Endothelial cell (in vitro differentiated cells): ENCODE measurements around the gene FXYD5. TPM values are rescaled to one million over a fixed set of nuclear protein-coding genes. Genes with fewer than 3 reads are reported as not detected.

ENCODE experiments used
- DNase-seq: peaks from one replicate; pipeline ENCODE4 v3.0.0; 2021; ENCODE audit warnings: low spot score
- H3K27ac Mint-ChIP-seq: one replicate; pipeline ENCODE4 v1.8.0; 2021; ENCODE audit warnings: mixed read lengths, inconsistent platforms; ENCODE audit not compliant: unreplicated experiment
- H3K27me3 Mint-ChIP-seq: one replicate; pipeline ENCODE4 v1.8.0; 2021; ENCODE audit warnings: mild to moderate bottlenecking, moderate library complexity, mixed read lengths, inconsistent platforms; ENCODE audit not compliant: unreplicated experiment
- H3K36me3 Mint-ChIP-seq: one replicate; pipeline ENCODE4 v1.8.0; 2021; ENCODE audit warnings: mild to moderate bottlenecking, low read depth, mixed read lengths, inconsistent platforms; ENCODE audit not compliant: unreplicated experiment
- H3K4me1 Mint-ChIP-seq: one replicate; pipeline ENCODE4 v1.8.0; 2021; ENCODE audit warnings: mild to moderate bottlenecking, mixed read lengths, inconsistent platforms; ENCODE audit not compliant: unreplicated experiment
- H3K4me3 Mint-ChIP-seq: one replicate; pipeline ENCODE4 v1.8.0; 2021; ENCODE audit warnings: mild to moderate bottlenecking, mixed read lengths, inconsistent platforms; ENCODE audit not compliant: unreplicated experiment
- H3K9me3 Mint-ChIP-seq: one replicate; pipeline ENCODE4 v1.8.0; 2021; ENCODE audit warnings: mixed read lengths, inconsistent platforms; ENCODE audit not compliant: unreplicated experiment
- total RNA-seq: library from RNA; stranded (reverse); fragmentation: NEBNext Ultra II Directional; extraction: Animal tissue kit (Norgen Biotek cat#: 25700); gene quantifications from one replicate; pipeline ENCODE4 v1.2.1, GENCODE V29; 2021; ENCODE audit not compliant: unreplicated experiment
- TF ChIP-seq, protein P1 (sequence below): fragments of 200-600 bp; sonication (generic); IDR thresholded peaks from one replicate; pipeline ENCODE4 v1.5.0; 2021; ENCODE audit warnings: antibody characterized with exemption; ENCODE audit not compliant: unreplicated experiment

Gene FXYD5
- total RNA-seq, 1 donor from 2014 or later = 78.7 TPM

DNA sequence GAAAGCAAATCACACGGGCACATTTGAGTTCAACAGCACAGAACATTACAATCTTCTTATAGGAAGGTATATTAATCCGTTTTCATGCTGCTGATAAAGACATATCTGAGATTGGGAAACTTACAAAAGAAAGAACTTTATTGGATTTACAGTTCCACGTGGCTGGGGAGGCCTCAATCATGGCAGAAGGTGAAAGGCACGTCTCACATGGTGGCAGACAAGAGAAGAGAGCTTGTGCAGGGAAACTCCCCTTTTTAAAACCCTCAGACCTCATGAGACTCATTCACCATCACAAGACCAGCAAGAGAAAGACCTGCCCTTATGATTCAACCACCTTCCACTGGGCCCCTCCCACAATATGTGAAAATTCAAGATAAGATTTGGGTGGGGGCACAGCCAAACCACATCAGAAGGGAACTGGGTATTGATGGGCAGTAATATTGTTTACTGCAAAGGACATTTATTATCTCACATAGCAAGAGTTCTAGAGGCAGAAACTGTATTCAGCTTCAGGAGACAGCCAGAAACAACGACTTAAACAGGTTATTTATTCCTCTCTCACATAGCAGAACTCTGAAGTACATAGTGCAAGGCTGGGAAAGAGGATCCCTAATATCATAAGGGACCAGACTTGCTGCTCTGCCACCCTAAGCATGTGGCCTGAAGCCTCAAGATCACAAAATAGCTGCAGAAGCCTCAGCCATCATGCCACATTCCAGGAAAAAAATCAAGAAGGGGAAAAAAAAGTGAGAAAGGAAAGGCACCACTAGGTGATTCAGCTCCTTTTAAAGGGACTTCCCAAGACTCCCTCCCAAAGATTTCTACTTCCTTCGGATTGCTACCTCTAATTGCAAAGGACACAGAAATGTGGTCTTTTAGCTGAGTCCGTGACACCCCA lies 23.1 kb downstream of the FXYD5 start:
- no peaks in the 10 kb centered on the region for H3K4me1 Mint-ChIP-seq
- TF ChIP-seq, protein P1, sequence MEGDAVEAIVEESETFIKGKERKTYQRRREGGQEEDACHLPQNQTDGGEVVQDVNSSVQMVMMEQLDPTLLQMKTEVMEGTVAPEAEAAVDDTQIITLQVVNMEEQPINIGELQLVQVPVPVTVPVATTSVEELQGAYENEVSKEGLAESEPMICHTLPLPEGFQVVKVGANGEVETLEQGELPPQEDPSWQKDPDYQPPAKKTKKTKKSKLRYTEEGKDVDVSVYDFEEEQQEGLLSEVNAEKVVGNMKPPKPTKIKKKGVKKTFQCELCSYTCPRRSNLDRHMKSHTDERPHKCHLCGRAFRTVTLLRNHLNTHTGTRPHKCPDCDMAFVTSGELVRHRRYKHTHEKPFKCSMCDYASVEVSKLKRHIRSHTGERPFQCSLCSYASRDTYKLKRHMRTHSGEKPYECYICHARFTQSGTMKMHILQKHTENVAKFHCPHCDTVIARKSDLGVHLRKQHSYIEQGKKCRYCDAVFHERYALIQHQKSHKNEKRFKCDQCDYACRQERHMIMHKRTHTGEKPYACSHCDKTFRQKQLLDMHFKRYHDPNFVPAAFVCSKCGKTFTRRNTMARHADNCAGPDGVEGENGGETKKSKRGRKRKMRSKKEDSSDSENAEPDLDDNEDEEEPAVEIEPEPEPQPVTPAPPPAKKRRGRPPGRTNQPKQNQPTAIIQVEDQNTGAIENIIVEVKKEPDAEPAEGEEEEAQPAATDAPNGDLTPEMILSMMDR = no peak
- H3K27ac Mint-ChIP-seq = no peak overlapping the region
- H3K4me3 Mint-ChIP-seq = peak overlapping the region; percentile 44
- no peaks in the 10 kb centered on the region for H3K9me3 Mint-ChIP-seq
- H3K27me3 Mint-ChIP-seq = no peaks in the 10 kb centered on the region
- DNase-seq = no peak
- H3K36me3 Mint-ChIP-seq = peaks cover 5% of the 10 kb centered on the region

DNA sequence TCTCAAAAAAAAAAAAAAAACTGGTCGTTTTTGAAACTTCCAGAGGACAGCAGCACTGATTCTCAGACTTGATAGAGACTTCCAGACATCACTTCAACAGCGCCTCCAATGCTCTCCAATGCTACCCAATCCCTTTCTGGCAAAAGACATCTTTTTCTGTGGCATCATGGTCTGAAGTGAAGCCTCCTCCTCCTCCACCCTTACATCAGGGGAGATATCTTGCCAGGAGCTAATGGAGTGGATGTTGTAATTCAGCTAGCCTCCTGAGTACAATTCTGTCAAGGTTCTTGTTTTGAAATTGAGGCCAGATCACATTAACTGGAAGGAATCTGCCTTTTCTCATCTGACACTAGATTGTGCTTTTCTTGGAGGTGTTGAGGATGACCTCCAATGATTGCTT lies 24.2 kb downstream of the FXYD5 start:
- no peaks in the 10 kb centered on the region for H3K9me3 Mint-ChIP-seq
- H3K27me3 Mint-ChIP-seq = no peaks in the 10 kb centered on the region
- no peak overlapping the region for H3K27ac Mint-ChIP-seq
- TF ChIP-seq, protein P1 = no peak
- DNase-seq = no peak
- H3K4me3 Mint-ChIP-seq = no peak overlapping the region
- peaks cover 5% of the 10 kb centered on the region for H3K36me3 Mint-ChIP-seq
- no peaks in the 10 kb centered on the region for H3K4me1 Mint-ChIP-seq

DNA sequence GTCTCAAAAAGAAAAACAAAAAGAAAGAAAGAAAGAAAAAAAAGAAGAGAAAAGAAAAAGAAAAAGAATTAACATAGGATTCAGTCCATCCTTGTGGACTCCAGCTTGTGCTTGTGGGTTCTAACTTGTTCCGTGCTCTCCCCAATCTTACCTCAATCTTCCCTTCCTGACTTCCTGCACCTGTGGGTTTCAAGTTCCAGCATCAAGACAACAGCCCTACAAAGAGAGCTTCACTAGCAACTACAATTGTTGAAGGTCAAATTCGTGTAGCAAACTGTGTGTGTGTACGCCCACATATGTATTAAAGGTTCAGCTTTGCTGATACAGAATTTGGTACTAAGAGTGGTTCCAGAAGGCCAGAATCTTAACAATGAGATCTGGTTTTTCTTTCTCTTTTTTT lies 25.3 kb downstream of the FXYD5 start:
- no peak overlapping the region for H3K27ac Mint-ChIP-seq
- H3K4me1 Mint-ChIP-seq = no peaks in the 10 kb centered on the region
- no peaks in the 10 kb centered on the region for H3K27me3 Mint-ChIP-seq
- peaks cover 5% of the 10 kb centered on the region for H3K36me3 Mint-ChIP-seq
- no peak overlapping the region for H3K4me3 Mint-ChIP-seq
- TF ChIP-seq, protein P1 = no peak
- no peak for DNase-seq
- peaks cover 4% of the 10 kb centered on the region for H3K9me3 Mint-ChIP-seq

DNA sequence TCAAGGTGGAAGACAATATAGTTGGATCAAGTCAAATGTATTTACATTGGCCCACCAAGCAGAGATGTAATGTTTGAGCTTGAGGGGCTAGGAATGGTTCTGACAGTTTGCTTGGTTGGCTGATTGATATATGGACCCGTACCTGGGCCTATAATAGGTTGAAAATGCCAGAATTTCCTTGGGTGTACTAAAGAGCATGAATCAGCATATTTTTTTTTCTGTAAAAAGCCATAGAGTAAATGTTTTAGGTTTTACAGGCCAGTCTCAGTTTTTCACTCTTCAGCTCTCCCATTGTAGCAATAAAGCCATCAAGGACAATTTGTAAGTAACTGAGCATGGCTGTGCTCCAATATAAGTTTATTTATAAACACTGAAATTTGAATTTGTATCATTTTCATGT lies 26.9 kb downstream of the FXYD5 start:
- TF ChIP-seq, protein P1 = no peak
- no peak overlapping the region for H3K27ac Mint-ChIP-seq
- peaks cover 5% of the 10 kb centered on the region for H3K36me3 Mint-ChIP-seq
- no peaks in the 10 kb centered on the region for H3K4me1 Mint-ChIP-seq
- H3K27me3 Mint-ChIP-seq = no peaks in the 10 kb centered on the region
- H3K4me3 Mint-ChIP-seq = no peak overlapping the region
- H3K9me3 Mint-ChIP-seq = peaks cover 4% of the 10 kb centered on the region
- DNase-seq = no peak

DNA sequence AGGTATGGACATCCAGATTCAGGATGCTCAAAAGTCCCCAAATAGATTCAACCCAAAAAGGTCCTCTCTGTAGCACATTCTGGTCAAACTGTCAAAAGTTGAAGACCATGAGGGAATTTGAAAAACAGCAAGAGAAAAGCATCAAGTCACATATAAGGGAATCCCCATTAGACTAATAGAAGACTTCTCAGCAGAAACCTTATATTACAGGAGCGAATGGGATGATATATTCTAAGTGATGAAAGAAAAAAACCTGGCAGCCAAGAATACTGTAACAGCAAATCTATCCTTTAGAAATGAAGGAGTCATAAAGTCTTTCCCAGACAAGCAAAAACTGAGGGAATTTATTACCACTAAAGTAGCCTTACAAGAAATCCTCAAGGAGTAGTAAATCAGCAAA lies 29.7 kb downstream of the FXYD5 start:
- Mint-ChIP-seq H3K4me1 (no peaks in the 10 kb centered on the region), H3K4me3 (no peak overlapping the region), H3K27ac (no peak overlapping the region), H3K27me3 (no peaks in the 10 kb centered on the region), H3K36me3 (no peaks in the 10 kb centered on the region), H3K9me3 (peaks cover 4% of the 10 kb centered on the region)
- no peak for DNase-seq
- TF ChIP-seq, protein P1 = no peak
